Measurements from ENCODE around the gene KCNQ5. TPM values are rescaled to one million over a fixed set of nuclear protein-coding genes. Genes with fewer than 3 reads are reported as not detected.

KCNQ5 gene
- total RNA-seq, 1 donor from 2014 or later, result 1.2 TPM

DNA sequence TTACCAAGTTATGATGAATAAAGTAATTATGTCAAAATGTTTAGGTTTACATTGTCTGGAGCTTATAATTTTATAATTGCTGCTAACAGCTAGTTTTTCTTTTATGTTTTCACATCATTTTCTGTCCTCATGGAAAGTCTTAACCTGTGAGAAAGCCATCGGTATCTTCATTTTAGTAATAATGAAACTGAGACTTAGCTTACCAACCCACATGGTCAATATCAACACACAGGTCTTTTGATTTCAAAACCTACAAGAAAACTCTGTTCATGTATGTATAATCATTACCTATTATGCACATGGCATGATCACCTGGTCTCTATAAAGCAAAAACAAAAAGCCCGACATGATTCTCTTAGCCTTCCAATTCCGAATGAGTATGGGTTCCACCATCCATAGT lies 61.9 kb downstream of the KCNQ5 start:
- Mint-ChIP-seq H3K9me3 (no peaks in the 10 kb centered on the region), H3K27me3 (ENCODE audit: low read depth) (peaks cover 2% of the 10 kb centered on the region), H3K4me1 (no peaks in the 10 kb centered on the region), H3K4me3 (no peak overlapping the region), H3K36me3 (ENCODE audit: low read depth) (no peaks in the 10 kb centered on the region), H3K27ac (ENCODE audit: unreplicated experiment) (no peak overlapping the region)
- no peak for TF ChIP-seq CTCF (conservative IDR thresholded peaks at IDR 0.05)
- DNase-seq (ENCODE audit: low read depth, low spot score), result no peak

GRCh38 chr6:72689107-72689954 lies 67.5 kb downstream of the KCNQ5 start:
- Mint-ChIP-seq H3K4me3 (no peak overlapping the region), H3K27ac (ENCODE audit: unreplicated experiment) (no peak overlapping the region), H3K4me1 (peaks cover 8% of the 10 kb centered on the region), H3K27me3 (ENCODE audit: low read depth) (no peaks in the 10 kb centered on the region), H3K9me3 (no peaks in the 10 kb centered on the region), H3K36me3 (ENCODE audit: low read depth) (no peaks in the 10 kb centered on the region)
- no peak for TF ChIP-seq CTCF (conservative IDR thresholded peaks at IDR 0.05)
- no peak for DNase-seq (ENCODE audit: low read depth, low spot score)

DNA sequence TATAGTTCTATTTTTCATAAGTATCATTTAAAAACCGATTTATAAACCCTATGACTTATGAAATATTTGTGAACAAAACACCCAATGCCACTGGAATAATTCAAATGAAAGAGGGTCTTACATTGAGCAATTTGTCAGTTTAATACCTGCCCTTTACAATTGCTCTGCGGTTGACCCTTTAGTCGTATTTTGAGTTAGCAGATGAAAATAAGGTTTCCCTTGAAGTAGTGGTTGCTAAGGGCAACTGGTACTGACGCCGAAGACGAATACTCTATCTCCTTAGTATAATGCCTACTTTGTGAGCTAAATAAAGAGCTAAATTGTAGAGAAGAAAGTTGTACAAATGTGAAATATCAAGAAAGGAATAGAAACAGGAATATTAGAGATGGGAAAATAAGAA lies 69.4 kb downstream of the KCNQ5 start:
- DNase-seq (ENCODE audit: low read depth, low spot score), result no peak
- Mint-ChIP-seq H3K27me3 (ENCODE audit: low read depth) (no peaks in the 10 kb centered on the region), H3K27ac (ENCODE audit: unreplicated experiment) (no peak overlapping the region), H3K4me1 (peaks cover 8% of the 10 kb centered on the region), H3K36me3 (ENCODE audit: low read depth) (no peaks in the 10 kb centered on the region), H3K4me3 (no peak overlapping the region), H3K9me3 (no peaks in the 10 kb centered on the region)
- no peak for TF ChIP-seq CTCF (conservative IDR thresholded peaks at IDR 0.05)

- Mint-ChIP-seq H3K4me1 (peaks cover 8% of the 10 kb centered on the region), H3K27ac (ENCODE audit: unreplicated experiment) (no peak overlapping the region), H3K27me3 (ENCODE audit: low read depth) (no peaks in the 10 kb centered on the region), H3K36me3 (ENCODE audit: low read depth) (no peaks in the 10 kb centered on the region), H3K9me3 (no peaks in the 10 kb centered on the region), H3K4me3 (no peak overlapping the region)
- TF ChIP-seq CTCF (conservative IDR thresholded peaks at IDR 0.05), result no peak
- DNase-seq (ENCODE audit: low read depth, low spot score), result no peak
Observed at GRCh38 chr6:72696055-72696454, 74.2 kb downstream of the KCNQ5 start.

GRCh38 chr6:72699159-72699558 lies 77.3 kb downstream of the KCNQ5 start:
- H3K4me1 Mint-ChIP-seq, result peaks cover 15% of the 10 kb centered on the region

More at GRCh38 chr6:72699159-72699558, 77.3 kb downstream of the KCNQ5 start:
- Mint-ChIP-seq H3K27ac (ENCODE audit: unreplicated experiment) (no peak overlapping the region), H3K27me3 (ENCODE audit: low read depth) (no peaks in the 10 kb centered on the region), H3K4me3 (no peak overlapping the region), H3K36me3 (ENCODE audit: low read depth) (no peaks in the 10 kb centered on the region), H3K9me3 (no peaks in the 10 kb centered on the region)
- TF ChIP-seq CTCF (conservative IDR thresholded peaks at IDR 0.05), result no peak
- no peak for DNase-seq (ENCODE audit: low read depth, low spot score)
